GM10266 (cell line): ENCODE data around the gene DCP1B.

ENCODE experiments used
- DNase-seq: peaks from one replicate; pipeline ENCODE4 v3.0.0; 2012; ENCODE audit errors: extremely low spot score
- CTCF ChIP-seq: IDR thresholded peaks from 2 replicates; pipeline ENCODE4 v1.5.1; 2012; ENCODE audit warnings: mild to moderate bottlenecking, low read depth; ENCODE audit not compliant: control insufficient read depth, insufficient read depth; ENCODE audit errors: missing control alignments

DCP1B gene

GRCh38 chr12:2008677-2009076 is 4.4 kb upstream of the DCP1B start:
- TF ChIP-seq CTCF, result no peak
- no peak for DNase-seq

GRCh38 chr12:2003676-2004112 is 563 bp downstream of the DCP1B start:
- no peak for DNase-seq
- no peak for TF ChIP-seq CTCF

- DNase-seq, result no peak
- TF ChIP-seq CTCF, result no peak
These were observed 8.9 kb downstream of the DCP1B start for GRCh38 chr12:1995205-1995896.

GRCh38 chr12:1994429-1995143 is 9.7 kb downstream of the DCP1B start:
- DNase-seq, result no peak
- no peak for TF ChIP-seq CTCF

- no peak for DNase-seq
- no peak for TF ChIP-seq CTCF
These were observed 10.3 kb downstream of the DCP1B start for GRCh38 chr12:1993871-1994371.

- no peak for TF ChIP-seq CTCF
- no peak for DNase-seq
These were observed 10.9 kb downstream of the DCP1B start for GRCh38 chr12:1993341-1993740.

GRCh38 chr12:1992732-1993131 is 11.5 kb downstream of the DCP1B start:
- DNase-seq, result no peak
- TF ChIP-seq CTCF, result no peak
